NB4 (cell line): Measurements from ENCODE around the gene BACH2.

Experiments
- CTCF ChIP-seq: IDR thresholded peaks from one replicate; pipeline ENCODE4 v1.5.1; 2012; ENCODE audit warnings: low read depth, low read length
- POLR2A ChIP-seq: IDR thresholded peaks from 2 replicates; pipeline ENCODE4 v1.6.1; 2011; ENCODE audit warnings: mild to moderate bottlenecking; ENCODE audit not compliant: insufficient read length; ENCODE audit errors: extremely low read depth

DNA sequence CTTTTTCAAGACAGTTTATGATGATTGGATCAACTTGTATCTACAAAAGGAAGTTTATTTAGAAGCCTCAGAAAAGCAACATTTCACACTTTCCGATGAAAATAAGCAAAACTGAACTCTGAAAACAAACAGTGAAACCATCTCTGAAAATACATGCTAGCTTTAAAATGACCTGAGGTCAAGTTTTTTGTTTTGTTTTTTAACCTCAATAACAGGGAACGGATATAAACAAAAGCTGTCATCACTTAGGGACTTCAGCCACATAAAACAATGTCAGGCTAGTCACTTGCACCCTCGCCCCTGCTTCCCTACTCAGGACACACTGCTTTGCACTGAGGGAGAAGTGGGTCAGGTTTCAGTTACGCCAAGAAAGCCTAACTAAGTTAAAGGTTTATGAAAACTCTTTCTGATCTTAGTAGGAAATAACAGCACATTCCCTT, 11.6 kb downstream of the BACH2 start:
- TF ChIP-seq POLR2A (no peak), CTCF (no peak)
